OCI-LY1 (cell line): ENCODE measurements around the gene S100A5.

Experiments
- H2AFZ ChIP-seq: fragments of 200-600 bp; sonication (generic), shearing (Covaris generic); 2 replicates; pipeline ENCODE4 v1.6.0; 2014; ENCODE audit warnings: antibody characterized with exemption, mild to moderate bottlenecking, low read length
- H3F3A ChIP-seq: fragments of 200-600 bp; sonication (generic), shearing (Covaris generic); 2 replicates; pipeline ENCODE4 v1.6.0; 2014; ENCODE audit warnings: mild to moderate bottlenecking, antibody characterized with exemption, low read length, moderate library complexity; ENCODE audit not compliant: insufficient read depth
- H3K27ac ChIP-seq: fragments of 200-600 bp; sonication (generic); 2 replicates; pipeline ENCODE4 v1.5.1; 2014; ENCODE audit warnings: low read length, mixed run types, mild to moderate bottlenecking, low read depth; ENCODE audit not compliant: poor library complexity, severe bottlenecking
- H3K27me3 ChIP-seq: fragments of 200-600 bp; sonication (generic); 2 replicates; pipeline ENCODE4 v1.6.0; 2014; ENCODE audit warnings: antibody characterized with exemption, mild to moderate bottlenecking, low read length, moderate library complexity; ENCODE audit not compliant: insufficient read depth
- H3K36me3 ChIP-seq: fragments of 200-600 bp; sonication (generic); 2 replicates; pipeline ENCODE4 v1.6.1; 2014; ENCODE audit warnings: mild to moderate bottlenecking, antibody characterized with exemption, low read length, moderate library complexity, mixed read lengths; ENCODE audit not compliant: insufficient read depth
- H3K4me1 ChIP-seq: fragments of 200-600 bp; sonication (generic); 2 replicates; pipeline ENCODE4 v1.5.1; 2014; ENCODE audit warnings: mild to moderate bottlenecking, low read length, moderate library complexity; ENCODE audit not compliant: insufficient read depth, severe bottlenecking
- H3K4me2 ChIP-seq: fragments of 200-600 bp; sonication (generic), shearing (Covaris generic); 2 replicates; pipeline ENCODE4 v1.6.1; 2014; ENCODE audit warnings: low read length
- H3K4me3 ChIP-seq: fragments of 200-600 bp; sonication (generic); 2 replicates; pipeline ENCODE4 v1.5.1; 2014; ENCODE audit warnings: low read length, low read depth, mild to moderate bottlenecking, mixed read lengths; ENCODE audit not compliant: poor library complexity, severe bottlenecking
- H3K79me2 ChIP-seq: fragments of 200-600 bp; shearing (Covaris generic); 2 replicates; pipeline ENCODE4 v1.6.1; 2016; ENCODE audit warnings: mixed run types, low read length, mixed read lengths; ENCODE audit not compliant: insufficient read depth
- H3K9ac ChIP-seq: fragments of 200-600 bp; sonication (generic), shearing (Covaris generic); 2 replicates; pipeline ENCODE4 v1.6.1; 2014; ENCODE audit warnings: mild to moderate bottlenecking, low read length, mixed read lengths
- H3K9me2 ChIP-seq: fragments of 200-600 bp; sonication (generic), shearing (Covaris generic); 2 replicates; pipeline ENCODE4 v1.6.1; 2014; ENCODE audit warnings: low read depth, mild to moderate bottlenecking, low read length, mixed read lengths
- H3K9me3 ChIP-seq: fragments of 200-600 bp; shearing (Covaris generic); 2 replicates; pipeline ENCODE4 v1.6.1; 2014; ENCODE audit warnings: low read length, mixed read lengths
- H4K20me1 ChIP-seq: fragments of 200-600 bp; sonication (generic), shearing (Covaris generic); 2 replicates; pipeline ENCODE4 v1.6.0; 2016; ENCODE audit warnings: mild to moderate bottlenecking, low read length; ENCODE audit not compliant: insufficient read depth
- CTCF ChIP-seq: fragments of 200-600 bp; sonication (generic), shearing (Covaris generic); IDR thresholded peaks from 2 replicates; pipeline ENCODE4 v1.5.1; 2017; ENCODE audit warnings: mild to moderate bottlenecking, antibody characterized with exemption, low read length, moderate library complexity, mixed read lengths
- EZH2 ChIP-seq: fragments of 200-600 bp; sonication (generic), shearing (Covaris generic); IDR thresholded peaks from 2 replicates; pipeline ENCODE4 v1.8.0; 2017; ENCODE audit warnings: borderline replicate concordance, mixed run types, mild to moderate bottlenecking, antibody characterized with exemption, low read length, moderate library complexity, mixed read lengths

S100A5 gene

GRCh38 chr1:153537376-153537730, 3.4 kb downstream of the S100A5 start:
- Histone ChIP-seq H3K4me3 (no peak overlapping the region), H3K4me2 (no peak overlapping the region), H3K9me2 (no peaks in the 10 kb centered on the region), H3K9me3 (no peaks in the 10 kb centered on the region), H4K20me1 (no peaks in the 10 kb centered on the region), H3K27me3 (no peaks in the 10 kb centered on the region), H2AFZ (no peak overlapping the region), H3F3A (no peaks in the 10 kb centered on the region), H3K79me2 (no peaks in the 10 kb centered on the region), H3K9ac (no peak overlapping the region), H3K27ac (no peak overlapping the region), H3K4me1 (peaks cover 15% of the 10 kb centered on the region), H3K36me3 (no peaks in the 10 kb centered on the region)
- TF ChIP-seq CTCF (no peak), EZH2 (no peak)

GRCh38 chr1:153536671-153537375, 3.9 kb downstream of the S100A5 start:
- H3F3A ChIP-seq = no peaks in the 10 kb centered on the region
- peak overlapping the region; percentile 56 for H3K4me3 ChIP-seq
- no peak overlapping the region for H2AFZ ChIP-seq

GRCh38 chr1:153536012-153536670, 4.6 kb downstream of the S100A5 start:
- H2AFZ ChIP-seq = no peak overlapping the region
- H3F3A ChIP-seq = no peaks in the 10 kb centered on the region
- H3K36me3 ChIP-seq = no peaks in the 10 kb centered on the region
- no peaks in the 10 kb centered on the region for H4K20me1 ChIP-seq
- H3K27me3 ChIP-seq = no peaks in the 10 kb centered on the region
- no peak overlapping the region for H3K27ac ChIP-seq
- H3K4me2 ChIP-seq = peak overlapping the region; percentile 81
- H3K9me2 ChIP-seq = no peaks in the 10 kb centered on the region
- no peaks in the 10 kb centered on the region for H3K79me2 ChIP-seq
- H3K9me3 ChIP-seq = no peaks in the 10 kb centered on the region
- H3K4me1 ChIP-seq = peaks cover 15% of the 10 kb centered on the region
- peak overlapping the region; percentile 32; the same call in 1 of the 2 replicates for H3K9ac ChIP-seq
- H3K4me3 ChIP-seq = peak overlapping the region; percentile 56
- TF ChIP-seq CTCF = no peak
- no peak for TF ChIP-seq EZH2

More at GRCh38 chr1:153536671-153537375, 3.9 kb downstream of the S100A5 start:
- peaks cover 15% of the 10 kb centered on the region for H3K4me1 ChIP-seq
- H3K9me2 ChIP-seq = no peaks in the 10 kb centered on the region
- no peak for TF ChIP-seq EZH2
- no peak for TF ChIP-seq CTCF
- H3K27ac ChIP-seq = no peak overlapping the region
- no peaks in the 10 kb centered on the region for H4K20me1 ChIP-seq
- H3K9ac ChIP-seq = no peak overlapping the region; the same call in 1 of the 2 replicates
- H3K9me3 ChIP-seq = no peaks in the 10 kb centered on the region
- H3K27me3 ChIP-seq = no peaks in the 10 kb centered on the region
- H3K79me2 ChIP-seq = no peaks in the 10 kb centered on the region
- no peaks in the 10 kb centered on the region for H3K36me3 ChIP-seq
- H3K4me2 ChIP-seq = peak overlapping the region; percentile 81
